AG09309 (cell line): ENCODE results near the gene SHROOM3.

Source experiments
- DNase-seq: peaks from one replicate; pipeline ENCODE4 v3.0.0-alpha.2; 2010; ENCODE audit warnings: low read depth
- H3K4me3 ChIP-seq: 2 replicates; pipeline ENCODE4 v1.5.1; 2011; ENCODE audit warnings: mild to moderate bottlenecking, low read depth, low read length, moderate library complexity; ENCODE audit not compliant: control insufficient read depth
- CTCF ChIP-seq: IDR thresholded peaks from 2 replicates; pipeline ENCODE4 v1.5.1; 2011; ENCODE audit warnings: mild to moderate bottlenecking, low read depth, low read length, inconsistent platforms; ENCODE audit not compliant: insufficient read depth, control insufficient read depth; ENCODE audit errors: missing control alignments

Gene SHROOM3

GRCh38 chr4:76531597-76531996 is 96.6 kb downstream of the SHROOM3 start:
- TF ChIP-seq CTCF = no peak
- no peak for DNase-seq
- no peak overlapping the region for H3K4me3 ChIP-seq

GRCh38 chr4:76532805-76533204 is 97.8 kb downstream of the SHROOM3 start:
- no peak overlapping the region for H3K4me3 ChIP-seq
- TF ChIP-seq CTCF = no peak
- DNase-seq = no peak

GRCh38 chr4:76533314-76533713 is 98.3 kb downstream of the SHROOM3 start:
- no peak overlapping the region for H3K4me3 ChIP-seq
- no peak for DNase-seq
- TF ChIP-seq CTCF = no peak

GRCh38 chr4:76535603-76536372 is 100.8 kb downstream of the SHROOM3 start:
- no peak for DNase-seq
- H3K4me3 ChIP-seq = no peak overlapping the region
- no peak for TF ChIP-seq CTCF

DNA sequence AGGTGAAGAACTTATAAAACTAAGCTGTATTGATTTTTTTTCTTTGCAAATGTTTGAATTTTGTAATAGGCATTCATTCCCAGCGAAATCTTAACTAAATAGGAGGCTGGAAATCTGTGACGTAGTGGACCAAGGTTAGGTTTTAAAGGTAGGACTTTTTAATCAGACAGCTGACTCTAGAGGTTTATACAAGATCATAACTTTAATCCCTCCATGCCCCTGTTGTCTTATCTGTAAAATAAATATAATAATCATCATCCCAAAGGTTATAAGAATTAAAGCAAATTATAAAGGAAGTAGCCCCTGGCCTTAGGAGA is 101.3 kb downstream of the SHROOM3 start:
- DNase-seq = no peak
- TF ChIP-seq CTCF = no peak
- H3K4me3 ChIP-seq = no peak overlapping the region

DNA sequence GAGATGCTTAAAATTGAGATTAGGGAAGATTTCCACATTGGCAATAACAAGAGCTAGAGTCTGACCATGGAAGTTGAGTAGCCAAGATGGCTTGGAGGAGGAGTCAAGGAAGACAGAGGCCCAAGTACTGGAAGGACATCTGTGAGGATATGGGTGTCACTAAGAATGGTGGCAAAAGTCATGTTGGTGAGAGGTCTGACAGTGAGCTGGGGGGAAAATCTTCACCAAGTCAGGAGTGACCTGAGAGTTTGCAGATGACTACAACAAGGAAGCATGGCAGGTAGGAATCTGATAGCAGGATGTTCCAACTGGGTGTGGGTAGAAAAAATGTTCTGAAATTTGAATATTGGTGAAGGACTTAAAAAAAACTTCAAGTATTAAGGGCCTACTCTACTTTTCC is 103.3 kb downstream of the SHROOM3 start:
- no peak overlapping the region for H3K4me3 ChIP-seq
- DNase-seq = no peak
- no peak for TF ChIP-seq CTCF
